ENCODE results near the gene GRAMD1A.

DNA sequence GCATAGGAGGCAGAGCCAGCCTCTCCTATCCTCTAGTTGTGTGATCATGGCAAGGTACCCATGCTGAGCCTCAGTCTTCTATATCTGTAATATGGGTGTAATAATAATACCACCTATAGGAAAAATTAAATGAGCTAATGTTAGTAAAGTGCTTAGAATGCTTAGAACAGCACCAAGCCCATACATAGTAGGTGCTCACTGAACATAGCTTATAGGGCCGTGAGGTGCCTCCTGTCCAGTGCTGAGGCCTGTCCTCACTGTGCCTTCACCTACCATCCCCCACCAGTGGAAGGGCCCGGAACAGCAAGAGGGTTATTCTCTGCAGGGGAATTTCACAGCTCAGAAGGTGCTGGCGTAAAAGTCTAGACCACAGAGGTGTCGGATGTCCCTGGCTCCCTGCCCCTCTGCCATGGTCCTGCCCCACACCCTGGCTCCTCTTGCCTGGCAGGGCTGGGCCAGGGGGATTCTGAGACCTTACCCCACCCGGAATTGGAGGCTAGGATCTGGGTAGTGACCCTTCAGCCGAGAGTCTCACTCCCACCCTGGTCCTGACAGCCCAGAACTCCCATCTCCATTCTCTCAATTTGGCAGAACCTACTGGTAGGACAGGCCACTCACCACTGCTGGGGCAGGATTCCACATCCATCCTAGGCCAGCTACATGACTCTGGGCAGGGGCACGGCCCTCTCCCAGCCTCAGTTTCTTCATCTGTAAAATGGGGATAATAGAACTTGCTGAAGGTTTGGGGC is 27.9 kb downstream of the GRAMD1A start:
- TF ChIP-seq, protein P1, sequence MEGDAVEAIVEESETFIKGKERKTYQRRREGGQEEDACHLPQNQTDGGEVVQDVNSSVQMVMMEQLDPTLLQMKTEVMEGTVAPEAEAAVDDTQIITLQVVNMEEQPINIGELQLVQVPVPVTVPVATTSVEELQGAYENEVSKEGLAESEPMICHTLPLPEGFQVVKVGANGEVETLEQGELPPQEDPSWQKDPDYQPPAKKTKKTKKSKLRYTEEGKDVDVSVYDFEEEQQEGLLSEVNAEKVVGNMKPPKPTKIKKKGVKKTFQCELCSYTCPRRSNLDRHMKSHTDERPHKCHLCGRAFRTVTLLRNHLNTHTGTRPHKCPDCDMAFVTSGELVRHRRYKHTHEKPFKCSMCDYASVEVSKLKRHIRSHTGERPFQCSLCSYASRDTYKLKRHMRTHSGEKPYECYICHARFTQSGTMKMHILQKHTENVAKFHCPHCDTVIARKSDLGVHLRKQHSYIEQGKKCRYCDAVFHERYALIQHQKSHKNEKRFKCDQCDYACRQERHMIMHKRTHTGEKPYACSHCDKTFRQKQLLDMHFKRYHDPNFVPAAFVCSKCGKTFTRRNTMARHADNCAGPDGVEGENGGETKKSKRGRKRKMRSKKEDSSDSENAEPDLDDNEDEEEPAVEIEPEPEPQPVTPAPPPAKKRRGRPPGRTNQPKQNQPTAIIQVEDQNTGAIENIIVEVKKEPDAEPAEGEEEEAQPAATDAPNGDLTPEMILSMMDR (IDR thresholded peaks at IDR 0.05; ENCODE audit: low read depth, low read length, poor library complexity, severe bottlenecking) = no peak
- no peak for TF ChIP-seq EZH2phosphoT487 (IDR thresholded peaks at IDR 0.05; ENCODE audit: borderline replicate concordance, low read length)
